Tibial nerve (tissue), 3 donors: Measurements from ENCODE around the gene PDE2A.

Experiments
- POLR2A ChIP-seq, 2 donors: fragments of 450-650 bp; IDR thresholded peaks; one replicate each; pipeline ENCODE4 v1.6.1; 2017; ENCODE audit warnings: antibody characterized with exemption in 2 of 2, mild to moderate bottlenecking in 2 of 2, moderate library complexity in 2 of 2
- TF ChIP-seq, protein P1 (sequence below), 5 experiments: fragments of 200-600 bp in 3 of 5; fragments of 450-650 bp in 2 of 5; sonication (generic) in 3 of 5; IDR thresholded peaks; one replicate each; pipeline ENCODE4 v1.5.1; 2016 to 2019; ENCODE audit warnings: antibody characterized with exemption in 5 of 5, mild to moderate bottlenecking in 3 of 5, moderate library complexity in 2 of 5

DNA sequence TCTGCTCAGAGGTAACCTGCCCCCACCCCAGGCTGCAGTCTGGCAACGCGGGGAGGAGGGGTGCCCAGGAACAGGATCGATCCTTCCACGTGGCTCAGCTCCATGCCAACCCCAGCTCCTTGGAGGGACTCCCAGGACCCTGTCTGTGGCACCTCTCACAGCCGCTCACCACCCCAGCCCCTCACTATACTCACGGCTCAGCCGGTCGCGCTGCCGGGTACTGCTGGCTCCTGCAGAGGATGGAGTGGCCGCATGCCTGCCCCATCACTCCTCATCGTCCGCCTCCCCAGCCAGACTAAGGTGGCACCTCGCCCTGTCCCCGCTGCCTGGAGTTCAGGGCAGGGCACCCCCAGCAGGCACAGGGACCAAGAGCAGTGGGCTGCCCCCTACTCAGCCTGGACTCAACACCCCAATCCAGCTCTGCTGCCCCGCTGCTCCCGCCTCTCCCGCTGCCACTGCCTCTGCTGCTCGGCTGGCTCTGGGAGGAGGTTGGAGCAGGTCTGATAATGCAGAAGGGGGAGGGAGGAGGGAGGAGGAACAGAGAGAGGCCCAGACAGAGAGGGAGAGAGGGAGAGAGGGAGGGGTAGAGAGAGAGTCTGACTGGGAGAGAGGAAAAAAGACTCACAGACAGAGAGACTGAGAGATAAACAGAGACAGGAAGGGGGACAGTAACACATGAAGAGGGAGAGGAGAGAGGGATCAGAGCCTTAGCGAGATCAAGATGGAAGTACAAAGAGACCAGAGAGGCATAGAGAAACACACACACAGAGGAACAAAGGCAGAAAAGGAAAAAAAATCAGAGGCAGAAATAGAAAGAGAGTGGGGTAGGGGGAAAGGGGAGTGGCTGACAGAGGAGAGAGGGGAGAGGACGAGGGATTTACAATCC, at the start of gene PDE2A:
- TF ChIP-seq, protein P1, sequence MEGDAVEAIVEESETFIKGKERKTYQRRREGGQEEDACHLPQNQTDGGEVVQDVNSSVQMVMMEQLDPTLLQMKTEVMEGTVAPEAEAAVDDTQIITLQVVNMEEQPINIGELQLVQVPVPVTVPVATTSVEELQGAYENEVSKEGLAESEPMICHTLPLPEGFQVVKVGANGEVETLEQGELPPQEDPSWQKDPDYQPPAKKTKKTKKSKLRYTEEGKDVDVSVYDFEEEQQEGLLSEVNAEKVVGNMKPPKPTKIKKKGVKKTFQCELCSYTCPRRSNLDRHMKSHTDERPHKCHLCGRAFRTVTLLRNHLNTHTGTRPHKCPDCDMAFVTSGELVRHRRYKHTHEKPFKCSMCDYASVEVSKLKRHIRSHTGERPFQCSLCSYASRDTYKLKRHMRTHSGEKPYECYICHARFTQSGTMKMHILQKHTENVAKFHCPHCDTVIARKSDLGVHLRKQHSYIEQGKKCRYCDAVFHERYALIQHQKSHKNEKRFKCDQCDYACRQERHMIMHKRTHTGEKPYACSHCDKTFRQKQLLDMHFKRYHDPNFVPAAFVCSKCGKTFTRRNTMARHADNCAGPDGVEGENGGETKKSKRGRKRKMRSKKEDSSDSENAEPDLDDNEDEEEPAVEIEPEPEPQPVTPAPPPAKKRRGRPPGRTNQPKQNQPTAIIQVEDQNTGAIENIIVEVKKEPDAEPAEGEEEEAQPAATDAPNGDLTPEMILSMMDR (IDR thresholded peaks at IDR 0.05) = no peak
- no peak for TF ChIP-seq POLR2A (IDR thresholded peaks at IDR 0.05)
